Measurements from ENCODE around the gene NCS1. TPM values are rescaled to one million over a fixed set of nuclear protein-coding genes. Genes with fewer than 3 reads are reported as not detected.

The NCS1 gene
- polyA plus RNA-seq, 3 donors: not detected

DNA sequence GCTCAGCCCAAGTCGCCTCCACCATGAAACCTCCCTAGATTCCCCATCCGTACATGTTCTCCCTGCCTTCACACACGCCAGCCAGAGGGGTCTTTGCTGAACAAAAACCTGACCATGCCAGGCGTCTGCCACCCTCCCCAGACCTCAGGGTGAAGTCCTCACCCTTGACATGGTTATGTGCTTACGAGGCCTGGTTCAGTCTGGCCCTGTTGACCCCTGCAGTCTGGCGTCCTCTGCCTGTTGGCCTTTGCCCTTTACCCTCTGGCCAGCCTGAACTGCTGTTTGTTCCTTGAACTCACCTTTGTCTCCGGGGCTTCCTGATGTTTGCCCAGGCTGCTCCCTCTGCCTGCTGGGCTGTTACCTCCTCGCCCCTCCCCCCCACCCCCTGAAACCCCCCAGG lies 29.8 kb downstream of the NCS1 start:
- Histone ChIP-seq H3K27ac (ENCODE audit: low read depth in 1 of 2, low read length in 2 of 2) (no peak overlapping the region), H3K4me1 (ENCODE audit: control insufficient read depth in 1 of 2, insufficient read depth in 2 of 2, low read length in 2 of 2) (no peaks in the 10 kb centered on the region), H3K79me2 (ENCODE audit: insufficient read depth, low read length) (no peaks in the 10 kb centered on the region), H3K4me2 (replicated peaks; ENCODE audit: extremely low read depth, low read length, poor library complexity, severe bottlenecking) (no peak overlapping the region), H3K4me3 (replicated peaks in 1 of 3; ENCODE audit: low read depth in 2 of 3, low read length in 3 of 3) (no peak overlapping the region), H3K9ac (ENCODE audit: insufficient read depth, low read length, poor library complexity, severe bottlenecking) (no peak overlapping the region), H2AFZ (ENCODE audit: insufficient read depth, low read depth, low read length, poor library complexity, severe bottlenecking) (no peak overlapping the region), H3K9me3 (replicated peaks in 1 of 2; ENCODE audit: control insufficient read depth in 1 of 2, insufficient read depth in 1 of 2, low read length in 2 of 2) (no peaks in the 10 kb centered on the region), H3K27me3 (ENCODE audit: control insufficient read depth in 2 of 2, insufficient read depth in 2 of 2, low read length in 2 of 2) (no peaks in the 10 kb centered on the region), H4K20me1 (ENCODE audit: insufficient read depth, low read length) (no peaks in the 10 kb centered on the region), H3K36me3 (replicated peaks in 1 of 2; ENCODE audit: control insufficient read depth in 1 of 2, insufficient read depth in 2 of 2, low read length in 2 of 2) (no peaks in the 10 kb centered on the region)
- no peak overlapping the region for H3K27ac Mint-ChIP-seq
- H3K36me3 Mint-ChIP-seq: no peaks in the 10 kb centered on the region
- H3K9me3 Mint-ChIP-seq: peaks cover 0 to 3% (median 0%) of the 10 kb centered on the region in 7 donors
- 89% methylated on average over 6 of the region's 8 CpGs for WGBS (ENCODE audit: insufficient coverage)
- no peaks in the 10 kb centered on the region for H3K4me1 Mint-ChIP-seq
- no peak for DNase-seq
- H3K27me3 Mint-ChIP-seq (ENCODE audit: low read depth in 3 of 3): peaks cover 0 to 3% (median 3%) of the 10 kb centered on the region in 3 donors
- TF ChIP-seq, protein P1, sequence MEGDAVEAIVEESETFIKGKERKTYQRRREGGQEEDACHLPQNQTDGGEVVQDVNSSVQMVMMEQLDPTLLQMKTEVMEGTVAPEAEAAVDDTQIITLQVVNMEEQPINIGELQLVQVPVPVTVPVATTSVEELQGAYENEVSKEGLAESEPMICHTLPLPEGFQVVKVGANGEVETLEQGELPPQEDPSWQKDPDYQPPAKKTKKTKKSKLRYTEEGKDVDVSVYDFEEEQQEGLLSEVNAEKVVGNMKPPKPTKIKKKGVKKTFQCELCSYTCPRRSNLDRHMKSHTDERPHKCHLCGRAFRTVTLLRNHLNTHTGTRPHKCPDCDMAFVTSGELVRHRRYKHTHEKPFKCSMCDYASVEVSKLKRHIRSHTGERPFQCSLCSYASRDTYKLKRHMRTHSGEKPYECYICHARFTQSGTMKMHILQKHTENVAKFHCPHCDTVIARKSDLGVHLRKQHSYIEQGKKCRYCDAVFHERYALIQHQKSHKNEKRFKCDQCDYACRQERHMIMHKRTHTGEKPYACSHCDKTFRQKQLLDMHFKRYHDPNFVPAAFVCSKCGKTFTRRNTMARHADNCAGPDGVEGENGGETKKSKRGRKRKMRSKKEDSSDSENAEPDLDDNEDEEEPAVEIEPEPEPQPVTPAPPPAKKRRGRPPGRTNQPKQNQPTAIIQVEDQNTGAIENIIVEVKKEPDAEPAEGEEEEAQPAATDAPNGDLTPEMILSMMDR (IDR thresholded peaks at IDR 0.05): no peak
- H3K4me3 Mint-ChIP-seq: no peak overlapping the region
- intact Hi-C loops (cut with micrococcal nuclease): no loop called here

DNA sequence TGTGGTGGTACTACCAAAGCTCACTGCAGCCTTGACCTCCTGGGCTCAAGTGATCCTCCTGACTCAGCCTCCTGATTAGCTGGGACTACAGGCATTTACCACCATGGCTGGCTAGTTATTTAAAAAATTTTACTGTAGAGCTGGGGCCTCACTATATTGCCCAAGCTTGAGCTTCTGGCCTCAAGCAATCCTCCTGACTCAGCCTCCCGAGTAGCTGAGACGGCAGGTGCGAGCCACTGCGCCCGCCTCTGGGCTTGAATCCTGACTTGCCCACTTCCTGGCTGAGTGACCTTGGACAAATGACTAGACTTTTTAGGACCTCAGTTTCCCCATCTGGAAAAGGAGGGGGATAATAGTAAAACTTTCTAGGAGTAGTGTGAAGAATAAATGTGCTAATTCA lies 32.1 kb downstream of the NCS1 start:
- H3K9me3 Mint-ChIP-seq: peaks cover 0 to 3% (median 0%) of the 10 kb centered on the region in 7 donors
- H3K4me1 ChIP-seq (ENCODE audit: control insufficient read depth in 1 of 2, insufficient read depth in 2 of 2, low read length in 2 of 2): no peaks in the 10 kb centered on the region
- intact Hi-C loops (cut with micrococcal nuclease): no loop called here
- H3K36me3 ChIP-seq (replicated peaks in 1 of 2; ENCODE audit: control insufficient read depth in 1 of 2, insufficient read depth in 2 of 2, low read length in 2 of 2): no peaks in the 10 kb centered on the region
- no peaks in the 10 kb centered on the region for H3K4me1 Mint-ChIP-seq
- H3K4me2 ChIP-seq (replicated peaks; ENCODE audit: extremely low read depth, low read length, poor library complexity, severe bottlenecking): no peak overlapping the region
- TF ChIP-seq, protein P1 (IDR thresholded peaks at IDR 0.05): no peak
- no peak overlapping the region for H3K27ac ChIP-seq (ENCODE audit: low read depth in 1 of 2, low read length in 2 of 2)
- no peaks in the 10 kb centered on the region for H3K27me3 ChIP-seq (ENCODE audit: control insufficient read depth in 2 of 2, insufficient read depth in 2 of 2, low read length in 2 of 2)
- H3K79me2 ChIP-seq (ENCODE audit: insufficient read depth, low read length): no peaks in the 10 kb centered on the region
- H2AFZ ChIP-seq (ENCODE audit: insufficient read depth, low read depth, low read length, poor library complexity, severe bottlenecking): no peak overlapping the region
- H3K4me3 ChIP-seq (replicated peaks in 1 of 3; ENCODE audit: low read depth in 2 of 3, low read length in 3 of 3): no peak overlapping the region
- no peaks in the 10 kb centered on the region for H3K9me3 ChIP-seq (replicated peaks in 1 of 2; ENCODE audit: control insufficient read depth in 1 of 2, insufficient read depth in 1 of 2, low read length in 2 of 2)
- no peak overlapping the region for H3K4me3 Mint-ChIP-seq
- peaks cover 5 to 9% (median 7%) of the 10 kb centered on the region in 3 donors for H3K27me3 Mint-ChIP-seq (ENCODE audit: low read depth in 3 of 3)
- H3K36me3 Mint-ChIP-seq: no peaks in the 10 kb centered on the region
- H4K20me1 ChIP-seq (ENCODE audit: insufficient read depth, low read length): no peaks in the 10 kb centered on the region
- no peak overlapping the region for H3K9ac ChIP-seq (ENCODE audit: insufficient read depth, low read length, poor library complexity, severe bottlenecking)
- no peak for DNase-seq
- H3K27ac Mint-ChIP-seq: no peak overlapping the region
- 97% methylated on average over 4 of the region's 5 CpGs for WGBS (ENCODE audit: insufficient coverage)
